HG03103 (cell line): ENCODE data around the gene ZNF786.
A peak's percentile ranks its signal among the peaks of the same experiment; 100 is the strongest.
"Not testable (repeated sequence)": the region's sequence is repeated elsewhere in the genome, so short reads cannot be mapped to it uniquely, and the experiment has no call there.

ENCODE experiments used
- ATAC-seq: cut with Tn5 transposase; IDR thresholded peaks from one replicate; pipeline ENCODE4 v1.9.1; 2021; ENCODE audit warnings: low read depth; ENCODE audit not compliant: unreplicated experiment

The ZNF786 gene

DNA sequence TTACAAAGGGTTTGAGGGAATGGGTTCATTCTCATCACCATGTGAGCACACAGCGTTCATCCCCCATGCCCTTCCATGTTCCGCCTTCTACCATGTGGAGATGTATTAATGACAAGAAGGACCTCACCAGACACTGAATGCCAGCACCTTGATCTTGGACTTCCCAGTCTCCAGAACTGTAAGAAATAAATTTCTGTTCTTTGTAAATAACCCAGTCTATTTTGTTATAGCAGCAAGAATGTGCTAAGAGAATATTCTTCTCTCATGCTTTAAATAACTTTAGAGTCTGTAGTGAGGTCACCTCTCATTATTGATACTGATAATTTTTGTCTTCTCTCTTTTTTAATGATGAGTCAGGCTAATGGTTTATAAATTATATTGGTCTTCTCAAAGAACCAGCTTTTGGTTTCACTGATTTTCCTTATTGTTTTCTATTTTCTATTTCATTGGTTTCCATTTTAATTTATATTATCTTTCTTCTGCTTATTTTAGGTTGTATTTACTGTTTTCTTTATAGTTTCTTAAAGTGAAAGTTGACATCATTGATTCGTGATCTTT, 59.1 kb downstream of the ZNF786 start:
- ATAC-seq = no peak

DNA sequence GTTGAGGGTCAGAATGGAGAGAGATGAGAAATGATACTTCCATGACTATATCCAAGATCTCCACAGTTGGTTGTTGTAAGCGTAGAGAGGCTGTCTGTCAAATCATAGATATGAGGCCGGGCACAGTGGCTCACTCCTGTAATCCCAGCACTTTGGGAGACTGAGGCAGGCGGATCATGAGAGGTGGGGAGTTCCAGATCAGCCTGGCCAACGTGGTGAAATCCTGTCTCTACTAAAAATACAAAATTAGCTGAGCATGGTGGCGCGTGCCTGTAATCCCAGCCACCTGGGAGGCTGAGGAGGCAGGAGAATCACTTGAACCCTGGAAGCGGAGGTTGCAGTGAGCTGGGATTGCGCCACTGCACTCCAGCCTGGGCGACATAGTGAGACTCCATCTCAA, 60.1 kb downstream of the ZNF786 start:
- ATAC-seq = not testable (repeated sequence)

DNA sequence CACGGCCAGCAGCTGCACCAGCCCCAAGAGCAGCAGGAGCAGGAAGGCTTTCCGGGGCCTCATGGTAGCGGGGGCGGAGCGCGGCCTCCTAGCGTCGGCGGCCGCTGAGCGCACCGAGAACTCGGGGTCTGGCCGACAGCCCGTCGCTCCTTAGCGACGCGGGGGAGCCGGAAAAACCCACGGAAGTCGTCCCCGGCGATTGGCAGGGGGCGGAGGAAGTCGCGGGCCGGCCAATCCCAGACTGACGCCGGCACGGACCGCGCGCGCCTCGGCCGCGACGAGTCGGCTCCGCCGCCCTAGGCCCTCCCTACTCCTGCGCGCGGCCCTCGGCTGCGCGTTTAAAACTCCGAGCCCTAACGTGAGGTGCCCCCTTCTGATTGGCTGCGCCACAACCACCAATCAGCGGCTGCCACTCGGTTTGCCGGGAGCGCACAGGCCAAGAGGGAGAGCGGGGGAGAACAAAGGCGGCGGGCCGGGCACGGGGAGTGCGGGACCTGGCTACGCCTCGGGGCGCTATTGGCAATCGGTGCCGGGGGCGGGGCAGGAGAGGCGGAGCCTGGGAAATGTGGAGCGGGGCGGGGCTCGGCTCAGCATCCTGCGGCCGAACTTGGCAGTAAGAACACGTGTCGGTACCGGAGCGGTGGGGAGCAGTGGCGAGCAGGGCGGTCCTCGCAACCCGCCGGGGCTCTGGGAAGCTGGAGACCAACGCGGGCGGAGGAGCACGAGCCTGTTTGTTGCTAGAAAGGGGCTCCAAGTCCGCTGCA, 62.0 kb downstream of the ZNF786 start, which contains the start of gene PDIA4:
Gene PDIA4 (minus strand): TSS at position 160 of the 764 bp plus-strand sequence. CDS start 97 bp downstream, at position 63.
- peak; percentile 84 for ATAC-seq

DNA sequence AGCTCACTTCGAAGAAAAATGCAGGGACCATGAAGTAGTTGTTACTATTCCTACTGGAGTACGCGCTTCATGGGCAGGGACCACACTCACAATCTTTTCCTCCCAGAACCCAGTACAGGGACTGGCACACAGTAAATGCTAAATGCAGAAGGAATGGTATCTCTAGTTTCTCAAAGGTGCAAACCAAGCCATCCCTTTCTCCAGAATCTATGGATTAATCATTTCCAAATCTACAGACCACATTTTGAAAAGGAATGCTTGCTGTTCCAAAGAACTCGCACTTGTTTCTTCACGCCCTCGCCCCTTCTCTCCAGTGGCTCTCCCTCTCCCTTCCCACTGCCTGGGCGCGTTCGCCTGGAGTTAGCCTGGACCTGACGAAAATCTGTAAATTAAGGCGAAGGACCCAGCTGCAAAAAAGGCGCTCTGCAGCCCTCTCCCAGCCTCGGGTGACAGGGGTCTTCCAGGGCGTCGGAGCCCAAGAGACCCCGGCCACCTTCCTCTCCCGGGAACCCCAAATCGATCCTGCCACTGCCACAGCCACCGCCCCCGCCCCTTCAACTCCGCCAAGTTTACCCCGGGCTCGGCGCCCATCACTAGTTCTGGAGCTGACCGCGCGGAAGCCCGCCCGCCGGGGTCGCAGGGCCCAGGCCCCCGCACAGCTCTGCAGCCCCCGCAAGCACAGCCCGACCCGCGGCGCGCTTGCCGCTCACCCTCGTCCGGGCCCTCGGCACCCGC, 62.7 kb downstream of the ZNF786 start:
- no peak for ATAC-seq

DNA sequence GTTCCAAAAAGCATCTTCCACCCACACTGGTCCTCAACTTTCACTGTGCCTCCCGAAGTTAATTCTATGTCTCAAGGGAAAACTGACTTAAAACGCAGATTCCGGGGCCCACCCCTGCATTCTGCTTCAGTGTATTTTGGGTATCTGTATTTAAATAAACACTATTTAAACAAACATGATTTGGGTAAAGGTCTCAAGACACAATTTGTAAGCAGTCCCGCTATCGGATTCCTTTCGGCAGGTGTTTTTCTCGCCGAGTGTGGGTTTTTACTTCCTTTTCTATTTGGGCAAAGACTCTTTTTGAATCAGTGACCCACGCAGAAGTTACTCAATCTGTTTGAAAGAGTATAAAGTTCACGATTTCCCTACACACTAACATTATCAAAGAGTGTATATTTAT, 63.5 kb downstream of the ZNF786 start:
- ATAC-seq = no peak

DNA sequence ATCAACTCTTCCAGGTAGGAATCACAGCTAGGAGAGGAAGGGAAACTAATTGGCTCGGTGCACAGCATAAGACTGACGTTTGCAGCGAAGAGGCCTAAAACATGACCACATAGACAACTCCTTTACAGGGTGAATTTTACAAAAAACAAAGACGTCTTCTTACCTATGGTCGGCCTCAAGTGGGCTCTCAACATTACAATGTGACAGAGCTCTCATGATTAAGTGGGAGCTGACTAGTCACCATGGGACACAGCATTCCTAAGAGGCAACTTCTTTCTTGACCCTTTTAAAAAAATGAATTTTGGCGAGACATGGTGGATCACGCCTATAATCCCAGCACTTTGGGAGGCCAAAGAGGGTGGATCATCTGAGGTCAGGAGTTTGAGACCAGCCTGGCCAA, 66.9 kb downstream of the ZNF786 start:
- ATAC-seq = no peak

DNA sequence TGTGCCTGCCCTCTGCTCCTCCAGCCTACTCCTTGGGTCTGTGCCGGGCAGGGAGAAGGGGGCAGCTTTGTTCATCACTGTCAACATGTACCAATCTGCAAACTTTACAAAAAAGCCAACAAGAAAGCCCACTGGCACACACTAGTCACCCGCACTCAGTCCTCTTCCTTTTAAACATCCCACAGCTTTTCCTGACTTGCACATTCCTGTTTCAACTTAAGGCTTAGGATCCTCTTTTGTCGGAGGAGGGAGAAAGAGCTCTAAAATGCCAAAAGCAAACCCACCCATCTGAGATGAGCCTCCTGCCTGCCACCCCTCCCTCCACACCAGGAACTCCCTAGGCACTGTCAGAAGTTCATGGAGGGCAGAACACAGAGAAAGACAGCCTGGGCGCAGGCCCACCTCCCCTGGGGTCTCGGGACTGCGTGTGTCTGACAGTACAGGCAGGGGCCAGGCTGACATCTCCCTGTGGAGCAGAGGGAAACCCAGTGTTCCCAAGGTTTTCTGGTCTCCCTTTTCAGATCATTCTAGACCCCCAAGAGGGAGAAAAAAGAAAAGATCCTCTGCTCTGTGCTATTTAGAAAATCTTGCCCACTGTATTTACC, 67.7 kb downstream of the ZNF786 start:
- ATAC-seq = no peak

DNA sequence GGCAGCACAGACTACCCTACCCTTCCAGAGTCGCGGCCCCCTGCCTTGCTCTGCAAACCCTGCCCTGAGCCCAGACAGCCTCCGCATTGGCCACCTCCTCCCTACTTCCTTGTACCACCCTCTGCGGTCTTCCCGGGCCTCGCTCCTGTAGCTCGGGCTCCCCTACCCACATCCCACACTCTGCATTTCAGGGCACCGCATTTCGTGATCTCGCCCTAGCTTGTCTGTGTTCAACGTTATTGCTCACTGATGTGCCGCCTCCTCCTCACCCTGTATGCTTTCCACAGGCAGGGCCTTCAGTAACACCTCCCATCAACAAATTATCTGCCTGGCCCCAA, 68.8 kb downstream of the ZNF786 start:
- ATAC-seq = no peak

DNA sequence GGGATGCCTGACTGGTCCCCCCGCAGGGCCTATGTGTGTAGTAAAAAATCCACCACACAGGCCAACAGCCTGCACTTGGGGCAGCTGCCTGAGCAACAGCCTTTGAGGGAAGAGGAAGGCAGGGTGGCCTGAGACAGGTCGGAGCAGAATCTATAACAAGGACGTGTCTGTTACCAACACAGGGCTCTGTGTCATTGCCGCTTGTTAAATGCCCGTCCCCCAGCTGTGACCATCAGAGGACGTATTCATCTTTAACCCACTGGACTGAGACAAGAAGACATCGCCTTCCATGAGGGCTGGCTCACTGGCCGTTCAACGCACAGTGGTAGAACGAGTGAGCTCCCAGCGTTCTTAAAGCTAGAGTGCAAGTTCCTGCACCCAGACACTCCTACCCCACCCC, 70.0 kb downstream of the ZNF786 start:
- ATAC-seq = no peak
